GM12878 (cell line): Measurements from ENCODE around the gene TMEM217. TPM values are rescaled to one million over a fixed set of nuclear protein-coding genes. Genes with fewer than 3 reads are reported as not detected.

ENCODE experiments used
- ATAC-seq: fragments of 200-7000 bp; cut with Tn5 transposase; 3 replicates; pipeline ENCODE4 v1.9.1; 2020; ENCODE audit warnings: mild to moderate bottlenecking, moderate library complexity
- BruUV-seq: library from RNA; stranded (reverse); fragments of 400-500 nt; replicated peaks from 2 replicates; lab custom pipeline; 2021; lab: Mats Ljungman, UMichigan
- CTCF ChIA-PET: fragments of 300-600 bp; sonication (Branson Sonifier 250); formaldehyde crosslinking; extraction: SDS; loops from one replicate; lab custom pipeline; 2021; ENCODE audit warnings: inconsistent platforms; lab: Yijun Ruan, JAX
- POLR2A ChIA-PET: fragments of 350-600 bp; formaldehyde crosslinking; extraction: SDS; loops from one replicate; lab custom pipeline; 2021; ENCODE audit warnings: inconsistent platforms; lab: Charles Lee
- RAD21 ChIA-PET: fragments of 300-600 bp; sonication (Branson Sonifier 250); formaldehyde crosslinking; loops from one replicate; lab custom pipeline; 2023; ENCODE audit warnings: antibody characterized with exemption; ENCODE audit not compliant: unreplicated experiment; lab: Charles Lee
- SMC1A ChIA-PET: fragments of 300-600 bp; sonication (Branson Sonifier 250); formaldehyde crosslinking; loops from one replicate; lab custom pipeline; 2023; ENCODE audit not compliant: unreplicated experiment, uncharacterized antibody; lab: Charles Lee
- DNase-seq: peaks from one replicate; pipeline ENCODE4 v3.0.0-alpha.2; 2011; ENCODE audit warnings: low read depth, low spot score
- FAIRE-seq: peaks from 3 replicates; lab custom pipeline; 2011; peaks lifted over from hg19 to GRCh38; lab: Jason Lieb, UNC
- H2AFZ ChIP-seq: 2 replicates; pipeline ENCODE4 v1.6.0; 2011; ENCODE audit warnings: low read depth, low read length, control low read depth; ENCODE audit not compliant: control insufficient read depth
- H3K27ac ChIP-seq: 2 replicates; pipeline ENCODE4 v1.5.1; 2011; ENCODE audit warnings: control low read depth; ENCODE audit not compliant: control insufficient read depth, insufficient read depth
- H3K27me3 ChIP-seq, 2 experiments: replicated peaks in 1 of 2; 2 replicates each; pipeline versions ENCODE4 v1.6.0 to v1.6.1; 2011; ENCODE audit warnings: low read length in 1 of 2; ENCODE audit not compliant: control insufficient read depth in 2 of 2, insufficient read depth in 2 of 2
- H3K36me3 ChIP-seq, 2 experiments: 2 replicates each; pipeline ENCODE4 v1.5.1; 2011; ENCODE audit warnings: low read length in 1 of 2; ENCODE audit not compliant: control insufficient read depth in 2 of 2, insufficient read depth in 2 of 2
- H3K4me1 ChIP-seq: 2 replicates; pipeline ENCODE4 v1.6.1; 2011; ENCODE audit warnings: mild to moderate bottlenecking, low read length, moderate library complexity, mixed read lengths; ENCODE audit not compliant: control insufficient read depth, insufficient read depth
- H3K4me2 ChIP-seq: 2 replicates; pipeline ENCODE4 v1.6.0; 2011; ENCODE audit warnings: control low read depth; ENCODE audit not compliant: control insufficient read depth, insufficient read depth
- H3K4me3 ChIP-seq: fragments of 200-600 bp; sonication (generic); 2 replicates; pipeline ENCODE4 v1.5.1; 2016
- H3K79me2 ChIP-seq: 2 replicates; pipeline ENCODE4 v1.6.0; 2011; ENCODE audit warnings: low read length; ENCODE audit not compliant: control insufficient read depth, insufficient read depth
- H3K9ac ChIP-seq: 2 replicates; pipeline ENCODE4 v1.8.0; 2011; ENCODE audit warnings: low read length, control low read depth, mixed read lengths; ENCODE audit not compliant: control insufficient read depth, insufficient read depth
- H3K9me3 ChIP-seq: replicated peaks from 3 replicates; pipeline ENCODE4 v1.5.1; 2011; ENCODE audit warnings: mild to moderate bottlenecking, low read length; ENCODE audit not compliant: control insufficient read depth, insufficient read depth
- H4K20me1 ChIP-seq: 2 replicates; pipeline ENCODE4 v1.6.0; 2011; ENCODE audit not compliant: control insufficient read depth, insufficient read depth
- CHD2 ChIP-seq: IDR thresholded peaks from 2 replicates; pipeline ENCODE4 v1.6.1; 2011; ENCODE audit warnings: low read depth, low read length, improper control_type of control experiment, borderline replicate concordance
- HDAC6 ChIP-seq: fragments of 200-600 bp; sonication (generic); IDR thresholded peaks from one replicate; pipeline ENCODE4 v1.8.0; 2017; ENCODE audit warnings: antibody characterized with exemption; ENCODE audit not compliant: unreplicated experiment
- HDGF ChIP-seq: fragments of 450-650 bp; IDR thresholded peaks from 2 replicates; pipeline ENCODE4 v1.6.1; 2016; ENCODE audit warnings: antibody characterized with exemption
- KDM1A ChIP-seq: fragments of 200-600 bp; sonication (generic); IDR thresholded peaks from 2 replicates; pipeline ENCODE4 v1.6.1; 2016; ENCODE audit warnings: borderline replicate concordance
- NRF1 ChIP-seq: conservative IDR thresholded peaks from 2 replicates; pipeline ENCODE4 v1.6.1; 2011; ENCODE audit warnings: mild to moderate bottlenecking, low read depth, low read length, improper control_type of control experiment
- POLR2AphosphoS5 ChIP-seq: IDR thresholded peaks from 2 replicates; pipeline ENCODE4 v1.6.1; 2011; ENCODE audit warnings: mild to moderate bottlenecking, low read length, inconsistent platforms
- POU2F2 ChIP-seq: IDR thresholded peaks from 3 replicates; pipeline ENCODE4 v1.6.1; 2011; ENCODE audit warnings: low read depth, mild to moderate bottlenecking, low read length, borderline replicate concordance
- RCOR1 ChIP-seq: conservative IDR thresholded peaks from 2 replicates; pipeline ENCODE4 v1.6.1; 2012; ENCODE audit warnings: low read depth, low read length, improper control_type of control experiment
- SMC3 ChIP-seq: IDR thresholded peaks from 2 replicates; pipeline ENCODE4 v1.6.1; 2011; ENCODE audit warnings: low read length, improper control_type of control experiment, borderline replicate concordance
- SREBF2 ChIP-seq: IDR thresholded peaks from 2 replicates; pipeline ENCODE4 v1.6.1; 2012; ENCODE audit warnings: mild to moderate bottlenecking, low read length
- TBL1XR1 ChIP-seq: IDR thresholded peaks from 2 replicates; pipeline ENCODE4 v1.6.1; 2012; ENCODE audit warnings: low read depth, low read length, improper control_type of control experiment
- ZNF592 ChIP-seq: fragments of 450-650 bp; IDR thresholded peaks from 2 replicates; pipeline ENCODE4 v1.6.1; 2017; ENCODE audit warnings: mild to moderate bottlenecking, moderate library complexity
- in situ Hi-C: fragments of 300-500 bp; cut with MboI; formaldehyde crosslinking; loops from 9 replicates; pipeline ENCODE4 v1.14.3; 2018; ENCODE audit warnings: mixed read lengths
- intact Hi-C: fragments of 100-400 bp; cut with micrococcal nuclease; formaldehyde crosslinking; loops from one replicate; pipeline ENCODE4 v1.14.2; 2022; ENCODE audit not compliant: unreplicated experiment
- polyA plus RNA-seq, 11 experiments: library from polyadenylated mRNA; depleted of rRNA in 4 of 11; unstranded in 6 of 11; stranded (reverse) in 5 of 11; fragments of >200 nt; fragmentation: Nextera tagmentation in 4 of 11; fragmentation: Illumina TruSeq in 1 of 11; extraction: Ambion mirVana in 4 of 11; extraction: Trizol in 1 of 11; gene quantifications; 1 replicate in 1 of 11; 2 replicates in 10 of 11; pipeline versions ENCODE4 v1.2.1 to v1.2.3, GENCODE V29; 2011 to 2016; ENCODE audit warnings: inconsistent platforms in 2 of 11, missing spikeins in 2 of 11, low read depth in 1 of 11
- total RNA-seq, 4 experiments: library from RNA; depleted of rRNA in 3 of 4; stranded (reverse); fragments of >200 nt in 3 of 4; fragmentation: Illumina TruSeq in 1 of 4; extraction: Trizol in 1 of 4; gene quantifications; 2 replicates each; pipeline versions ENCODE4 v1.2.1 to v1.2.3, GENCODE V29; 2013 to 2021
- TF ChIP-seq, protein P1 (sequence below): fragments of 150-350 bp; IDR thresholded peaks from 2 replicates; pipeline ENCODE4 v1.6.1; 2014; ENCODE audit warnings: mild to moderate bottlenecking, low read depth, low read length
- TF ChIP-seq, protein P2 (sequence below): fragments of 450-650 bp; IDR thresholded peaks from 2 replicates; pipeline ENCODE4 v1.6.1; 2016; ENCODE audit warnings: mild to moderate bottlenecking

TMEM217 gene
- total and polyA plus RNA-seq, 10 of the 15 experiments (the other 5 are each of a cell fraction or from before 2014, with no cell fraction given), result 1.3 to 4.5 (median 2.3) TPM

DNA sequence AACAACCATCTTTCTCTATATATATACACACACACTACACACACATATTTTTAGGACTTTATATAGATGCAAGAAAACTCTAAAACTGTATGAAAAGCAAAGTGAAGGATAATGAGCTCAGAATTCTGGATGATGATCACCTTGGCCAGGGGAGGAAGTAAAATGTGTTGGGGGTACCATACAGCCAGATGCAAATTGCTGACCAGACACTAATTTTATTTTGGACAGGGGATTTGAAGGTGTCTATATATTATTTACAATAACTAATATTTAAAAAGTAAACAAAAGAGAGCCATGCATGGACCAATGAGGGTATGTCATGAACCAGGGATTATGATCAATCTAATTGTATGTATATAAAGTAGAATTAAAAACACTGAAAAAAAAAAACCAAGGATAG lies 20.2 kb downstream of the TMEM217 start:
- POLR2A ChIA-PET, result interaction anchor here (0.5 to 1.0 kb wide), 2 partner anchors 20 to 221 kb away, joined by 3 read pairs; partner anchors contain the start of gene TBC1D22B
- no TSS peak for BruUV-seq
- CTCF ChIA-PET, result interaction anchor here (0.9 to 1.5 kb wide), 4 partner anchors 28 to 622 kb away, joined by 3 to 6 read pairs (median 3); no protein-coding TSS in a partner anchor

More for the DNA sequence above, 20.2 kb downstream of the TMEM217 start:
- SMC1A ChIA-PET, result interaction anchor here (1.0 to 2.6 kb wide), 4 partner anchors 18 to 187 kb away, joined by 3 to 6 read pairs (median 3); partner anchors contain the start of genes TBC1D22B and TMEM217
- H3K36me3 ChIP-seq, result no peaks in the 10 kb centered on the region
- in situ Hi-C loops, result no loop called here
- TF ChIP-seq POLR2AphosphoS5 (no peak), POU2F2 (no peak), HDGF (no peak), ZNF592 (no peak), TBL1XR1 (no peak), CHD2 (no peak), SREBF2 (no peak), NRF1 (no peak), RCOR1 (no peak), KDM1A (no peak), HDAC6 (no peak), SMC3 (no peak)
- TF ChIP-seq, protein P1, sequence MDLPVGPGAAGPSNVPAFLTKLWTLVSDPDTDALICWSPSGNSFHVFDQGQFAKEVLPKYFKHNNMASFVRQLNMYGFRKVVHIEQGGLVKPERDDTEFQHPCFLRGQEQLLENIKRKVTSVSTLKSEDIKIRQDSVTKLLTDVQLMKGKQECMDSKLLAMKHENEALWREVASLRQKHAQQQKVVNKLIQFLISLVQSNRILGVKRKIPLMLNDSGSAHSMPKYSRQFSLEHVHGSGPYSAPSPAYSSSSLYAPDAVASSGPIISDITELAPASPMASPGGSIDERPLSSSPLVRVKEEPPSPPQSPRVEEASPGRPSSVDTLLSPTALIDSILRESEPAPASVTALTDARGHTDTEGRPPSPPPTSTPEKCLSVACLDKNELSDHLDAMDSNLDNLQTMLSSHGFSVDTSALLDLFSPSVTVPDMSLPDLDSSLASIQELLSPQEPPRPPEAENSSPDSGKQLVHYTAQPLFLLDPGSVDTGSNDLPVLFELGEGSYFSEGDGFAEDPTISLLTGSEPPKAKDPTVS, result no peak
- TF ChIP-seq, protein P2, sequence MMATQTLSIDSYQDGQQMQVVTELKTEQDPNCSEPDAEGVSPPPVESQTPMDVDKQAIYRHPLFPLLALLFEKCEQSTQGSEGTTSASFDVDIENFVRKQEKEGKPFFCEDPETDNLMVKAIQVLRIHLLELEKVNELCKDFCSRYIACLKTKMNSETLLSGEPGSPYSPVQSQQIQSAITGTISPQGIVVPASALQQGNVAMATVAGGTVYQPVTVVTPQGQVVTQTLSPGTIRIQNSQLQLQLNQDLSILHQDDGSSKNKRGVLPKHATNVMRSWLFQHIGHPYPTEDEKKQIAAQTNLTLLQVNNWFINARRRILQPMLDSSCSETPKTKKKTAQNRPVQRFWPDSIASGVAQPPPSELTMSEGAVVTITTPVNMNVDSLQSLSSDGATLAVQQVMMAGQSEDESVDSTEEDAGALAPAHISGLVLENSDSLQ, result no peak
- no peaks in the 10 kb centered on the region for H3K79me2 ChIP-seq
- intact Hi-C loops, result no loop called here
- no peak overlapping the region for H2AFZ ChIP-seq
- peaks cover 9% of the 10 kb centered on the region; the same call in 1 of the 2 replicates for H3K4me1 ChIP-seq
- H3K4me2 ChIP-seq, result no peak overlapping the region
- no peaks in the 10 kb centered on the region for H4K20me1 ChIP-seq
- no peaks in the 10 kb centered on the region for H3K27me3 ChIP-seq
- no peak overlapping the region for H3K9ac ChIP-seq
- RAD21 ChIA-PET, result interaction anchor here (0.7 to 1.3 kb wide), 2 partner anchors 12 to 16 kb away, joined by 4 read pairs; no protein-coding TSS in a partner anchor
- FAIRE-seq, result no peak
- no peak overlapping the region for H3K4me3 ChIP-seq
- ATAC-seq, result no peak
- no peaks in the 10 kb centered on the region for H3K9me3 ChIP-seq
- no peak overlapping the region for H3K27ac ChIP-seq
- DNase-seq, result no peak
